ENCODE measurements around the gene KRT14.
"Not testable (repeated sequence)": the region's sequence is repeated elsewhere in the genome, so short reads cannot be mapped to it uniquely, and the experiment has no call there.

The KRT14 gene

GRCh38 chr17:41586863-41587495 lies at the start of gene KRT14:
TSS of gene KRT14 (minus strand) at chr17:41586895. CDS start at chr17:41586834, 61 bp downstream.
- no peak for DNase-seq (ENCODE audit: low spot score)

GRCh38 chr17:41635121-41636097 lies 48.7 kb upstream of the KRT14 start:
- DNase-seq (ENCODE audit: low spot score): peak; percentile 80

- DNase-seq (ENCODE audit: low spot score): no peak
Measured at GRCh38 chr17:41634639-41635038, 47.9 kb upstream of the KRT14 start.

GRCh38 chr17:41633556-41634199 lies 47.0 kb upstream of the KRT14 start:
- DNase-seq (ENCODE audit: low spot score): no peak

- no peak for DNase-seq (ENCODE audit: low spot score)
Measured at GRCh38 chr17:41632482-41633105, 45.9 kb upstream of the KRT14 start.

- DNase-seq (ENCODE audit: low spot score): no peak
Measured at GRCh38 chr17:41631898-41632285, 45.2 kb upstream of the KRT14 start.

GRCh38 chr17:41631025-41631897 lies 44.6 kb upstream of the KRT14 start:
- no peak for DNase-seq (ENCODE audit: low spot score)

GRCh38 chr17:41629826-41630670 lies 43.4 kb upstream of the KRT14 start:
- DNase-seq (ENCODE audit: low spot score): no peak

- no peak for DNase-seq (ENCODE audit: low spot score)
Measured at GRCh38 chr17:41629316-41629715, 42.6 kb upstream of the KRT14 start.

- not testable (repeated sequence) for DNase-seq (ENCODE audit: low spot score)
Measured at GRCh38 chr17:41628621-41629255, 42.0 kb upstream of the KRT14 start.

GRCh38 chr17:41628073-41628370 lies 41.3 kb upstream of the KRT14 start:
- not testable (repeated sequence) for DNase-seq (ENCODE audit: low spot score)

- no peak for DNase-seq (ENCODE audit: low spot score)
Measured at GRCh38 chr17:41627316-41628072, 40.8 kb upstream of the KRT14 start.

- DNase-seq (ENCODE audit: low spot score): not testable (repeated sequence)
Measured at GRCh38 chr17:41626914-41627295, 40.2 kb upstream of the KRT14 start.

GRCh38 chr17:41626028-41626913 lies 39.6 kb upstream of the KRT14 start:
- not testable (repeated sequence) for DNase-seq (ENCODE audit: low spot score)

- DNase-seq (ENCODE audit: low spot score): peak; percentile 46
Measured at GRCh38 chr17:41625602-41626001, 38.9 kb upstream of the KRT14 start.

GRCh38 chr17:41624208-41625101 lies 37.8 kb upstream of the KRT14 start, which contains the start of gene KRT17:
TSS of gene KRT17 (minus strand) at chr17:41624575. CDS start at chr17:41624509, 66 bp downstream.
- DNase-seq (ENCODE audit: low spot score): peak; percentile 60
